ENCODE data around the gene HOXA4. TPM values are rescaled to one million over a fixed set of nuclear protein-coding genes. Genes with fewer than 3 reads are reported as not detected.

HOXA4 gene
- polyA plus RNA-seq, 3 donors, result 0.48 TPM; not detected in 2

- Histone ChIP-seq H3K9me3 (replicated peaks in 1 of 2; ENCODE audit: control insufficient read depth in 1 of 2, insufficient read depth in 1 of 2, low read length in 2 of 2) (peaks cover 4 to 16% of the 10 kb centered on the region in 2 donors), H3K4me3 (replicated peaks in 1 of 3; ENCODE audit: low read depth in 2 of 3, low read length in 3 of 3) (no peak overlapping the region), H3K9ac (ENCODE audit: insufficient read depth, low read length, poor library complexity, severe bottlenecking) (no peak overlapping the region), H2AFZ (ENCODE audit: insufficient read depth, low read depth, low read length, poor library complexity, severe bottlenecking) (no peak overlapping the region), H3K36me3 (replicated peaks in 1 of 2; ENCODE audit: control insufficient read depth in 1 of 2, insufficient read depth in 2 of 2, low read length in 2 of 2) (no peaks in the 10 kb centered on the region), H3K27ac (ENCODE audit: low read depth in 1 of 2, low read length in 2 of 2) (no peak overlapping the region), H3K4me1 (ENCODE audit: control insufficient read depth in 1 of 2, insufficient read depth in 2 of 2, low read length in 2 of 2) (peaks cover 10 to 16% of the 10 kb centered on the region in 2 donors), H3K79me2 (ENCODE audit: insufficient read depth, low read length) (no peaks in the 10 kb centered on the region), H3K4me2 (replicated peaks; ENCODE audit: extremely low read depth, low read length, poor library complexity, severe bottlenecking) (no peak overlapping the region), H3K27me3 (ENCODE audit: control insufficient read depth in 2 of 2, insufficient read depth in 2 of 2, low read length in 2 of 2) (peaks cover 12 to 50% of the 10 kb centered on the region in 2 donors), H4K20me1 (ENCODE audit: insufficient read depth, low read length) (no peaks in the 10 kb centered on the region)
- H3K27ac Mint-ChIP-seq, result no peak overlapping the region
- no peak for TF ChIP-seq CTCF (IDR thresholded peaks at IDR 0.05)
- peaks cover 26 to 50% (median 33%) of the 10 kb centered on the region in 3 donors for H3K27me3 Mint-ChIP-seq (ENCODE audit: low read depth in 3 of 3)
- H3K36me3 Mint-ChIP-seq, result peaks cover 0 to 2% of the 10 kb centered on the region in 2 donors
- H3K4me3 Mint-ChIP-seq, result no peak overlapping the region
- H3K4me1 Mint-ChIP-seq, result peaks cover 24% of the 10 kb centered on the region
- no peak for DNase-seq
- H3K9me3 Mint-ChIP-seq, result peaks cover 6 to 29% (median 19%) of the 10 kb centered on the region in 7 donors
- WGBS (ENCODE audit: insufficient coverage), result 93% methylated on average over 6 of the region's 15 CpGs
- intact Hi-C loops (cut with micrococcal nuclease), result loop anchor here in 1 of 2 donors (5.0 kb wide), 1 partner anchor 278 kb away; the partner anchor contains the start of gene SKAP2
Measured at GRCh38 chr7:27140126-27140857, 9.7 kb upstream of the HOXA4 start.

DNA sequence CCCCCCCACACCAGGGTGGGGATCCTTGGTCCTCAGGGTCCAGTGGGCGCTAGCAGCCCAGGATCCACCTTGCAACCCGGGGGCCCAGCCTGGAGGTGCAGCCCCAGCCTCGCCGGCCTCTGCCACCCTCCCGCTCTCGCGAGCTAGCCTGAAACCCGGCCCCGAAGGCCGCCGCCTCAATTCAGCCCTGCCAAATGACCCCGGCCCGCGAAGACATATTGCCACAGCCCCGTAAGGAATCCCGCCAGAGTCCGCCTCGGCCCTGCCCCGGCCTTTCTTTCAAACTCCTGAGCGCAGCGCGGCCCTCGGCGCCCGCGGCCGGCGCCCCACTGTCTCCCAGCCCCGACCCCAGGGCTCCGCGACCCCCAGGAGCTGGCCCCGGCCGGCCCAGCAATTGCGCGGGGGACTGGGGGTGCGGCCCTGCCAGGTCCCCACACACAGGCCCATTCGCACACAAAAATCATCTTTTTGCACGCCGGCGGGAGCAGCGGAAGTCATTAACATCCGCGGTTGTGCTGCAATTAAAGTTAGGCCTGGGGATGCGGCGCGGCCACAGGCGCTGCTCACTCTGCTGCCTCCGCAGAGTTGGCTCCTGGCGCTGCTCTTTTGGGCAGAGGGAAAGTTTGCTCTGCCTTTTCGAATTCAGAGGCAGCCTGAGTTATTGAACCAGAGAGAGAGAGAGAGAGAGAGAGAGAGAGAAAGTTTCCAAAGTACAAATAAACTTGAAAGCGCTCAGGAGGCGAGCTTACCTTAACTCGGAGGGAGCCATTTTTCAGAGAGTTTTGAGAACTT lies 9.0 kb upstream of the HOXA4 start:
- Histone ChIP-seq H3K27me3 (ENCODE audit: control insufficient read depth in 2 of 2, insufficient read depth in 2 of 2, low read length in 2 of 2) (peaks cover 12 to 43% of the 10 kb centered on the region in 2 donors), H2AFZ (ENCODE audit: insufficient read depth, low read depth, low read length, poor library complexity, severe bottlenecking) (no peak overlapping the region), H3K9ac (ENCODE audit: insufficient read depth, low read length, poor library complexity, severe bottlenecking) (no peak overlapping the region), H3K4me1 (ENCODE audit: control insufficient read depth in 1 of 2, insufficient read depth in 2 of 2, low read length in 2 of 2) (peaks cover 14 to 23% of the 10 kb centered on the region in 2 donors), H3K9me3 (replicated peaks in 1 of 2; ENCODE audit: control insufficient read depth in 1 of 2, insufficient read depth in 1 of 2, low read length in 2 of 2) (peaks cover 4 to 8% of the 10 kb centered on the region in 2 donors), H4K20me1 (ENCODE audit: insufficient read depth, low read length) (no peaks in the 10 kb centered on the region), H3K79me2 (ENCODE audit: insufficient read depth, low read length) (no peaks in the 10 kb centered on the region), H3K36me3 (replicated peaks in 1 of 2; ENCODE audit: control insufficient read depth in 1 of 2, insufficient read depth in 2 of 2, low read length in 2 of 2) (no peaks in the 10 kb centered on the region), H3K4me2 (replicated peaks; ENCODE audit: extremely low read depth, low read length, poor library complexity, severe bottlenecking) (no peak overlapping the region), H3K4me3 (replicated peaks in 1 of 3; ENCODE audit: low read depth in 2 of 3, low read length in 3 of 3) (no peak overlapping the region), H3K27ac (ENCODE audit: low read depth in 1 of 2, low read length in 2 of 2) (no peak overlapping the region)
- Mint-ChIP-seq H3K27me3 (ENCODE audit: low read depth in 3 of 3) (peaks cover 20 to 46% (median 26%) of the 10 kb centered on the region in 3 donors), H3K4me1 (peaks cover 27% of the 10 kb centered on the region), H3K27ac (no peak overlapping the region), H3K4me3 (no peak overlapping the region), H3K9me3 (peaks cover 3 to 22% (median 14%) of the 10 kb centered on the region in 7 donors), H3K36me3 (peaks cover 0 to 2% of the 10 kb centered on the region in 2 donors)
- DNase-seq, result no peak
- 95% methylated on average over 53 of the region's 53 CpGs for WGBS (ENCODE audit: insufficient coverage)
- intact Hi-C loops (cut with micrococcal nuclease), result loop anchor here in 1 of 2 donors (5.0 kb wide), 1 partner anchor 277 kb away; the partner anchor contains the start of gene SKAP2
- TF ChIP-seq CTCF (IDR thresholded peaks at IDR 0.05), result no peak
